ENCODE measurements around the gene TST.
A peak's percentile ranks its signal among the peaks of the same experiment; 100 is the strongest.

Gene TST

DNA sequence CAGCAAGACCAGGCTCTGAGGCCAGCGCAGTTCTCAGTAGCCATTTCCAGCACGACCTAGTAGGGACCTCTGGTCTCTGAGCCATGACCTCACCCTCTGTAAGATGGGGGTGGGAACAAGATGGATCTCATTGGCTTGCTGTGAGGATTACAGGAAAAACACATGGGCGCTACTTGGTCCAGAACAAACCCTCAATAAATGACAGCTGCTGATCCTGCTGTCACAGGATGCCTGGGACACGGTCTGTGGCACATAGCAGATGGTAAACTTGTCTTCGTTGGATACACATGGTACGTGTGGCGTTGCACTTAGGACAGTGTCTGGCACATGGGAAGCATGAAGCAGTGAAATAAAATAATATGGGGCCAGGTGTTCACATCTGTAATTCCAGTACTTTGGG is 27.8 kb upstream of the TST start:
- TF ChIP-seq, protein P1, sequence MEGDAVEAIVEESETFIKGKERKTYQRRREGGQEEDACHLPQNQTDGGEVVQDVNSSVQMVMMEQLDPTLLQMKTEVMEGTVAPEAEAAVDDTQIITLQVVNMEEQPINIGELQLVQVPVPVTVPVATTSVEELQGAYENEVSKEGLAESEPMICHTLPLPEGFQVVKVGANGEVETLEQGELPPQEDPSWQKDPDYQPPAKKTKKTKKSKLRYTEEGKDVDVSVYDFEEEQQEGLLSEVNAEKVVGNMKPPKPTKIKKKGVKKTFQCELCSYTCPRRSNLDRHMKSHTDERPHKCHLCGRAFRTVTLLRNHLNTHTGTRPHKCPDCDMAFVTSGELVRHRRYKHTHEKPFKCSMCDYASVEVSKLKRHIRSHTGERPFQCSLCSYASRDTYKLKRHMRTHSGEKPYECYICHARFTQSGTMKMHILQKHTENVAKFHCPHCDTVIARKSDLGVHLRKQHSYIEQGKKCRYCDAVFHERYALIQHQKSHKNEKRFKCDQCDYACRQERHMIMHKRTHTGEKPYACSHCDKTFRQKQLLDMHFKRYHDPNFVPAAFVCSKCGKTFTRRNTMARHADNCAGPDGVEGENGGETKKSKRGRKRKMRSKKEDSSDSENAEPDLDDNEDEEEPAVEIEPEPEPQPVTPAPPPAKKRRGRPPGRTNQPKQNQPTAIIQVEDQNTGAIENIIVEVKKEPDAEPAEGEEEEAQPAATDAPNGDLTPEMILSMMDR (IDR thresholded peaks at IDR 0.05; ENCODE audit: insufficient read depth, low read depth, low read length, missing control alignments) = no peak
- no peak for DNase-seq (ENCODE audit: low read depth)
- no peak overlapping the region for H3K4me3 ChIP-seq (ENCODE audit: low read length)

- TF ChIP-seq, protein P1 (IDR thresholded peaks at IDR 0.05; ENCODE audit: insufficient read depth, low read depth, low read length, missing control alignments) = no peak
These were observed 27.3 kb upstream of the TST start for GRCh38 chr22:37046589-37046988.

DNA sequence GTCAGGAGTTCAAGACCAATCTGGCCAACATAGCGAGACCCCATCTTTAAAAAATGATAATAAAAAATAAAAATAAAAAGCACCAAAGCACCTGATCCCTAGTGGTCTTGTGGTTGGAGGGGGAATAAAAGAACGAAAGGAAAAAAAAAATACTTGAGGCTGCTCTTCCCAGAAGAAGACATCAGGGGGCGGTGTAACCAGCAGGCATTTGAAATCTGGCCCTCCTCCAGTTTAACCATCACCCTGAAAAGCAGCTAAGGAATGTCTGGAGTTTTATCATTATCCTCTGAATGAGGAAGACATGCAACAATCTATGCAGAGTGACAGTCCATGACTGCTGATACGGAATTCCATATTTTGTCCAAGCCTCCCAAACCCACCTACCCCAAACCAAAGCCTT is 26.7 kb upstream of the TST start:
- TF ChIP-seq, protein P1 (IDR thresholded peaks at IDR 0.05; ENCODE audit: insufficient read depth, low read depth, low read length, missing control alignments) = peak; percentile 57
- DNase-seq (ENCODE audit: low read depth) = peak; percentile 44

More at GRCh38 chr22:37046589-37046988, 27.3 kb upstream of the TST start:
- DNase-seq (ENCODE audit: low read depth) = no peak
- no peak overlapping the region for H3K4me3 ChIP-seq (ENCODE audit: low read length)

DNA sequence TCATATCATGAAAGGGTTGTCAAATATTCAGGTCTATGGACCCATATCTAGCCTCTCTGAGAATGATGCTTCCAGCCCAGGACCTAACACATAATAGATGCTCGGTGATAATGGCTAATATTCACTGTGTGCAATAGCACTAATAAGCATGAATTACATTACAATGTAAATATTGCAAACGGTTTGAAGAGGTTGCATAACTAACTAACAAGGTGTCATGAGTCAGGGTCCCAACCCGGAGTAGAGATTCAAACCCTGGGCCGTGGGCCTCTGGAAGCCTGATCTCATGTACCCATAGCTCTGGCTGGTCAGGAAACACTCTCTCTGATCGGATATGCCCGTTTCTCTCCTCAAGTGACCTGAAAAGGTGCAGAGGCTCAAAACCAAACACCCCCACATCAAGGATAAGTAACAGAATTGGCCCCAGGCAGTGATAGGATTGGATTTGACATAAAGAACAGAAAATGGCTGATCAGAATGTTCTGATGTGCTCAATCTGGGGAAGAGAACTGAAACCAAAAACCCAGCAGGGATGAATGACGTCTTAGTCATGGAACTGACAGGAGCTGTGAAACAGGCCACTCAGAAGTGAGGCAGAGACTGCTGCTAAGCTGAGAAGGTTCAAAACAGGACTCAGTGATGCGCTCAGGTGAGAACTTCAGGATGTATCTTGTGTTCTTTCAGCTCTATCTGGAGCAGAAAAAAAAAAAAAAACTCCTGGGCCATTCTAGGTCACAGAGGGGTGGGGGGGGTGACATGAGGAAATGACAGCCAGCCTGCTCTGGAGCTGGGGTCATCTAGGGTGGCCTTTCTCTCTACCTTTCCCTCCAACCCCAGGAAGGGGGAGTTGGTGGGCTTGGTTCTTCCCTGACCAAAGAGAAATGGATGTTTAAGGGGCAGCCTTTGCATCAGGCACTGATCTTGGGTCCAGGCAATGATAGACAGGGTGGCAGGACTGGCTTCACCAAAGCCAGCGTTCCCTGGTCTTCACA is 25.7 kb upstream of the TST start:
- H3K4me3 ChIP-seq (ENCODE audit: low read length) = no peak overlapping the region
- DNase-seq (ENCODE audit: low read depth) = peak; percentile 67
- TF ChIP-seq, protein P1 (IDR thresholded peaks at IDR 0.05; ENCODE audit: insufficient read depth, low read depth, low read length, missing control alignments) = no peak

More for the DNA sequence above, 26.7 kb upstream of the TST start:
- H3K4me3 ChIP-seq (ENCODE audit: low read length) = no peak overlapping the region

DNA sequence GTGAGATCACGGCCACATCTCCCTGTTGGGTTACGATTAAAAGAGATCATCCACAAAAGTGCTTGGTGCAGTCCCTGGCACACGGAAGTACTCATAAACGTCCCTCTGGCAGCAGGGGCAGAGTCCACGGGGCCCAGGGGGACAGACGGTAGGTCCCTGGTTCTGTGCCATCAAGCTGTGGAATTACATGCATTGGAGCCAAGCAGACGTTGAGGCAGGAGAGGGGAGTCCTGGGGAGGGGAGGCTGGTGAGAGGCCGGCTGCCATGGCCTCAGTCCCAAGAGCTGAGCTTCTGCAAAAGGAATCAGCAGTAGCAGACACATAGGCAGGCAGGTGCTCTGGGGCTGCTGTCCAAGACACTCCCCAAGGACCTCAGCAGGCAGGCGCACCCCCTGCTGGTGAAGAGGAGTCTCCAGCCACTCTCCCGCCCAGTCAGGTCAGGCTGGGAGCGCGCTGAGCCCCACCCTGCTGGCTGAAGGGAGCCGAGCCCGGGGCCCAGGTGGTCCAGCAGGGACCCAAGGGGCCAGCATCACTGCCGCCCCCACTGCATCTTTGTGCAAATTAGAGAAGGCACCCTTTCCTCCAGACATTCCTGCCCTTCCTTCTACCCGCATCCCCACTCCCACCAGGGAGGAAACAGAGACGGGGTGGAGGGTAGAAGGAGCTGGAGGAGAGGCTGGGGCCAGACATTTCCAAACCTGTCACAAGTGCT is 24.7 kb upstream of the TST start:
- peak; percentile 79 for DNase-seq (ENCODE audit: low read depth)
- TF ChIP-seq, protein P1 (IDR thresholded peaks at IDR 0.05; ENCODE audit: insufficient read depth, low read depth, low read length, missing control alignments) = peak; percentile 79
- H3K4me3 ChIP-seq (ENCODE audit: low read length) = no peak overlapping the region

- no peak for DNase-seq (ENCODE audit: low read depth)
- no peak overlapping the region for H3K4me3 ChIP-seq (ENCODE audit: low read length)
- TF ChIP-seq, protein P1 (IDR thresholded peaks at IDR 0.05; ENCODE audit: insufficient read depth, low read depth, low read length, missing control alignments) = no peak
These were observed 24.1 kb upstream of the TST start for GRCh38 chr22:37043209-37043827.
